H1 (cell line): ENCODE measurements around the gene MOV10L1. TPM values are rescaled to one million over a fixed set of nuclear protein-coding genes. Genes with fewer than 3 reads are reported as not detected.
A peak's percentile ranks its signal among the peaks of the same experiment; 100 is the strongest.

Source experiments
- CTCF ChIA-PET: fragments of 300-600 bp; sonication (Branson Sonifier 250); formaldehyde crosslinking; loops from one replicate; lab custom pipeline; 2021; ENCODE audit not compliant: partially characterized antibody; lab: Charles Lee
- POLR2A ChIA-PET: fragments of 300-600 bp; sonication (Branson Sonifier 250); formaldehyde crosslinking; loops from one replicate; lab custom pipeline; 2021; ENCODE audit warnings: inconsistent platforms; ENCODE audit not compliant: partially characterized antibody; lab: Charles Lee
- DNase-seq, 2 experiments: peaks; one replicate each; pipeline versions ENCODE4 v3.0.0 to v3.0.0-alpha.2; 2010 to 2022; ENCODE audit warnings: low spot score in 2 of 2, low read depth in 1 of 2, mixed read lengths in 1 of 2
- FAIRE-seq: peaks from 2 replicates; lab custom pipeline; 2011; peaks lifted over from hg19 to GRCh38; lab: Jason Lieb, UNC
- H2AFZ ChIP-seq: 2 replicates; pipeline ENCODE4 v1.8.1; 2012; ENCODE audit warnings: low read length, inconsistent platforms
- H2AK5ac ChIP-seq: 2 replicates; pipeline ENCODE4 v1.6.1; 2013; ENCODE audit warnings: low read depth, low read length
- H2BK120ac ChIP-seq: replicated peaks from 2 replicates; pipeline ENCODE3; 2013; ENCODE audit warnings: low read depth, low read length, inconsistent platforms
- H2BK12ac ChIP-seq: 2 replicates; pipeline ENCODE4 v1.6.1; 2013; ENCODE audit warnings: low read depth, low read length
- H2BK15ac ChIP-seq: 2 replicates; pipeline ENCODE4 v1.6.1; 2013; ENCODE audit warnings: low read length
- H2BK20ac ChIP-seq: 2 replicates; pipeline ENCODE4 v1.6.1; 2013; ENCODE audit warnings: low read length
- H2BK5ac ChIP-seq: 2 replicates; pipeline ENCODE4 v1.6.1; 2013; ENCODE audit warnings: low read depth, low read length
- H3K14ac ChIP-seq: 2 replicates; pipeline ENCODE4 v1.6.1; 2013; ENCODE audit warnings: inconsistent platforms; ENCODE audit not compliant: insufficient read length
- H3K18ac ChIP-seq: 2 replicates; pipeline ENCODE4 v1.6.1; 2013; ENCODE audit warnings: low read length; ENCODE audit errors: extremely low read depth
- H3K23ac ChIP-seq: 2 replicates; pipeline ENCODE4 v1.6.1; 2013; ENCODE audit warnings: inconsistent platforms; ENCODE audit not compliant: insufficient read length
- H3K23me2 ChIP-seq: 2 replicates; pipeline ENCODE4 v1.6.1; 2013; ENCODE audit warnings: low read depth, low read length
- H3K27ac ChIP-seq: 2 replicates; pipeline ENCODE4 v1.6.1; 2011; ENCODE audit warnings: low read depth, low read length, inconsistent platforms
- H3K27me3 ChIP-seq, 4 experiments: replicated peaks in 1 of 4; 1 replicate in 1 of 4; 2 replicates in 3 of 4; pipeline versions ENCODE4 v1.6.1 to v1.8.1; 2011 to 2013; ENCODE audit warnings: low read length in 3 of 4, mild to moderate bottlenecking in 3 of 4, inconsistent platforms in 2 of 4, mixed read lengths in 2 of 4, moderate library complexity in 1 of 4; ENCODE audit not compliant: control insufficient read depth in 3 of 4, insufficient read depth in 3 of 4; ENCODE audit errors: extremely low read depth in 1 of 4
- H3K36me3 ChIP-seq, 4 experiments: 2 replicates each; pipeline versions ENCODE4 v1.6.1 to v1.8.1; 2011 to 2013; ENCODE audit warnings: mild to moderate bottlenecking in 4 of 4, low read length in 3 of 4, moderate library complexity in 2 of 4, control low read depth in 1 of 4, inconsistent platforms in 1 of 4; ENCODE audit not compliant: insufficient read depth in 4 of 4, control insufficient read depth in 2 of 4
- H3K4ac ChIP-seq: replicated peaks from 2 replicates; pipeline ENCODE3; 2013; ENCODE audit warnings: low read length, low read depth, mixed read lengths, inconsistent platforms; ENCODE audit not compliant: insufficient read length
- H3K4me1 ChIP-seq, 4 experiments: replicated peaks in 1 of 4; 1 replicate in 1 of 4; 2 replicates in 3 of 4; pipeline versions ENCODE4 v1.6.1 to v1.8.1; 2011 to 2013; ENCODE audit warnings: low read length in 3 of 4, inconsistent platforms in 2 of 4, mixed read lengths in 1 of 4; ENCODE audit not compliant: insufficient read depth in 4 of 4, control insufficient read depth in 3 of 4
- H3K4me2 ChIP-seq, 2 experiments: 2 replicates each; pipeline versions ENCODE4 v1.6.1 to v1.8.1; 2011 to 2013; ENCODE audit warnings: low read depth in 2 of 2, low read length in 2 of 2, control low read depth in 1 of 2, inconsistent platforms in 1 of 2, mild to moderate bottlenecking in 1 of 2; ENCODE audit not compliant: insufficient read depth in 1 of 2
- H3K4me3 ChIP-seq, 4 experiments: fragments of 200-600, 300-600 bp in 1 of 4; sonication (generic), shearing (Covaris generic), sonication (Bioruptor Twin) in 1 of 4; 2 replicates each; pipeline versions ENCODE4 v1.5.1 to v1.8.1; 2011 to 2016; ENCODE audit warnings: low read length in 4 of 4, low read depth in 3 of 4, control low read depth in 2 of 4, inconsistent platforms in 2 of 4, mild to moderate bottlenecking in 2 of 4, mixed read lengths in 1 of 4, moderate library complexity in 1 of 4; ENCODE audit not compliant: insufficient read depth in 2 of 4; ENCODE audit errors: extremely low read depth in 1 of 4
- H3K56ac ChIP-seq: replicated peaks from 2 replicates; pipeline ENCODE3; 2013; ENCODE audit warnings: low read depth, mild to moderate bottlenecking, mixed read lengths, low read length, inconsistent platforms; ENCODE audit not compliant: insufficient read length
- H3K79me1 ChIP-seq: 2 replicates; pipeline ENCODE4 v1.6.1; 2013; ENCODE audit warnings: low read depth, low read length, control low read depth
- H3K79me2 ChIP-seq, 2 experiments: 2 replicates each; pipeline versions ENCODE4 v1.6.1 to v1.8.1; 2012 to 2013; ENCODE audit warnings: low read length in 2 of 2, mild to moderate bottlenecking in 2 of 2, inconsistent platforms in 1 of 2; ENCODE audit not compliant: insufficient read depth in 2 of 2, control insufficient read depth in 1 of 2
- H3K9ac ChIP-seq, 4 experiments: replicated peaks in 1 of 4; 1 replicate in 1 of 4; 2 replicates in 3 of 4; pipeline versions ENCODE4 v1.6.1 to v1.8.1; 2011 to 2013; ENCODE audit warnings: low read depth in 3 of 4, low read length in 3 of 4, control low read depth in 2 of 4, mild to moderate bottlenecking in 2 of 4, moderate library complexity in 2 of 4, inconsistent platforms in 1 of 4; ENCODE audit errors: extremely low read depth in 1 of 4
- H3K9me3 ChIP-seq, 2 experiments: 2 replicates each; pipeline versions ENCODE4 v1.6.1 to v1.8.1; 2012 to 2013; ENCODE audit warnings: mild to moderate bottlenecking in 2 of 2, moderate library complexity in 2 of 2, control low read depth in 1 of 2, inconsistent platforms in 1 of 2, low read depth in 1 of 2, low read length in 1 of 2, mixed read lengths in 1 of 2; ENCODE audit not compliant: insufficient read depth in 2 of 2
- H4K20me1 ChIP-seq, 2 experiments: replicated peaks in 1 of 2; 2 replicates each; pipeline versions ENCODE3 to v1.8.1; 2011 to 2013; ENCODE audit warnings: inconsistent platforms in 2 of 2, low read length in 2 of 2, mild to moderate bottlenecking in 1 of 2; ENCODE audit not compliant: insufficient read depth in 2 of 2, control insufficient read depth in 1 of 2
- H4K5ac ChIP-seq: 2 replicates; pipeline ENCODE4 v1.6.1; 2013; ENCODE audit warnings: low read length, low read depth, mixed read lengths, inconsistent platforms; ENCODE audit not compliant: insufficient read length
- H4K8ac ChIP-seq: 2 replicates; pipeline ENCODE4 v1.8.0; 2013; ENCODE audit warnings: mild to moderate bottlenecking, moderate library complexity, low read length, inconsistent platforms; ENCODE audit not compliant: insufficient read depth; ENCODE audit errors: extremely low read depth
- H4K91ac ChIP-seq: replicated peaks from 2 replicates; pipeline ENCODE3; 2013; ENCODE audit warnings: low read length, mixed read lengths, inconsistent platforms; ENCODE audit not compliant: insufficient read length
- CHD2 ChIP-seq: IDR thresholded peaks from 2 replicates; pipeline ENCODE4 v1.6.1; 2012; ENCODE audit warnings: low read length, improper control_type of control experiment
- CTCF ChIP-seq, 3 experiments: IDR thresholded peaks; 1 replicate in 2 of 3; 2 replicates in 1 of 3; pipeline versions ENCODE4 v1.5.1 to v1.6.1; 2011; ENCODE audit warnings: low read length in 3 of 3, mild to moderate bottlenecking in 3 of 3, inconsistent platforms in 2 of 3, low read depth in 1 of 3, moderate library complexity in 1 of 3; ENCODE audit not compliant: insufficient read depth in 1 of 3; ENCODE audit errors: control extremely low read depth in 1 of 3
- JUN ChIP-seq: IDR thresholded peaks from 2 replicates; pipeline ENCODE4 v1.6.1; 2011; ENCODE audit warnings: low read depth, mild to moderate bottlenecking, improper control_type of control experiment, low read length
- POLR2A ChIP-seq, 2 experiments: IDR thresholded peaks; 1 replicate in 1 of 2; 2 replicates in 1 of 2; pipeline ENCODE4 v1.6.1; 2011; ENCODE audit warnings: low read depth in 2 of 2, low read length in 2 of 2, mild to moderate bottlenecking in 2 of 2; ENCODE audit errors: control extremely low read depth in 1 of 2
- RXRA ChIP-seq: IDR thresholded peaks from 2 replicates; pipeline ENCODE4 v1.6.1; 2011; ENCODE audit warnings: low read depth, mild to moderate bottlenecking, low read length, moderate library complexity; ENCODE audit not compliant: insufficient read depth
- SAP30 ChIP-seq: fragments of 300-600 bp; sonication (generic); IDR thresholded peaks from 2 replicates; pipeline ENCODE4 v1.7.1; 2012; ENCODE audit warnings: low read length, moderate library complexity, mild to moderate bottlenecking, inconsistent platforms; ENCODE audit not compliant: insufficient read depth, insufficient replicate concordance
- SP2 ChIP-seq: IDR thresholded peaks from 2 replicates; pipeline ENCODE4 v1.6.1; 2012; ENCODE audit warnings: mild to moderate bottlenecking, low read length, inconsistent platforms
- TCF12 ChIP-seq: IDR thresholded peaks from 2 replicates; pipeline ENCODE4 v1.6.1; 2011; ENCODE audit warnings: low read depth, mild to moderate bottlenecking, low read length
- YY1 ChIP-seq: IDR thresholded peaks from 2 replicates; pipeline ENCODE4 v1.6.1; 2011; ENCODE audit warnings: low read depth, mild to moderate bottlenecking, low read length
- WGBS, 2 experiments: shearing (Covaris generic) in 1 of 2; methylation state at CpG; one replicate each; pipeline versions ENCODE4 v1.1.6 to v1.1.7; 2013 to 2015; ENCODE audit warnings: low lambda C conversion rate in 2 of 2, mixed read lengths in 2 of 2, inconsistent platforms in 1 of 2, low coverage in 1 of 2, missing lambda C conversion rate in 1 of 2; ENCODE audit not compliant: insufficient replicate concordance in 2 of 2, insufficient coverage in 1 of 2, insufficient read length in 1 of 2; ENCODE audit errors: extremely low coverage in 1 of 2, missing lambda C conversion rate in 1 of 2; 5-methylcytosine and 5-hydroxymethylcytosine counted together
- polyA plus RNA-seq, 7 experiments: library from polyadenylated mRNA; depleted of rRNA in 3 of 7; stranded (reverse) in 5 of 7; unstranded in 2 of 7; fragments of >200 nt in 5 of 7; fragments of 200-250 nt in 2 of 7; gene quantifications; 1 replicate in 5 of 7; 2 replicates in 1 of 7; 4 replicates in 1 of 7; pipeline versions ENCODE4 v1.2.1 to v1.2.3, GENCODE V29; 2011 to 2013; ENCODE audit warnings: missing spikeins in 2 of 7, mixed read lengths in 2 of 7
- total RNA-seq: library from RNA; stranded (reverse); fragmentation: NEBNext Ultra II Directional; extraction: Animal tissue kit (Norgen Biotek cat#: 25700); gene quantifications from 2 replicates; pipeline ENCODE4 v1.2.1, GENCODE V29; 2021

MOV10L1 gene
- total and polyA plus RNA-seq, 2 of the 8 experiments (the other 6 are each of a cell fraction or from before 2014, with no cell fraction given): 0.32 TPM; not detected in 1

DNA sequence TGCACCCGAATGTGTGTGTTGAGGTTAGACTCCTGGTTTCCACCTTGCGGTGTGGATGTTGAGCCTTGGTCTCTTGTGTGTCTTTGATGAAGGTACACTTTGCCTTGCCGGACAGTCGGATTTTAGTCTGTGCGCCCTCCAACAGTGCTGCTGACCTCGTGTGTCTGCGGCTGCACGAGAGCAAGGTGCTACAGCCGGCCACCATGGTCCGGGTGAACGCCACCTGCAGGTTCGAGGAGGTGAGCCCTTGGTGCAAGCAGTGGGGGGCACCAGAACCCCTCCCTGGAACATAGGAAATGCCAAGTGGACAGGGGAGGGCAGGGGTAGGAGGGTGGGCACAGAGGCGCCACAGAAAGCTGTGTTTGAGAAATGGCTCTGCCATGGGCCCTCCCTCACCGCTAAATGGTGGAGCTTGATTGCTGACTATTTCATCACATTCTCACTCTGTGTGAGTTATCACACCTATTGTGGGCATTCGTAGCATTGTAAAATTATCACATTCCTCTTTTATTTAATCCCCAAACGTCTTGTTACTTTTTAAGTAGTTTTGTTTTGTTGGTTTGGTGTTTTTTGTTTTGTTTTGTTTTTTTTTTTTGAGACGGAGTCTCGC, 54.3 kb downstream of the MOV10L1 start:
- H2BK20ac ChIP-seq: no peak overlapping the region
- 0 out of 7 replicates have a peak, but pooled peaks cover 0 to 1% (median 0%) of the 10 kb centered on the region in 4 experiments for H3K27me3 ChIP-seq
- TF ChIP-seq SP2 (no peak), CTCF (IDR thresholded peaks at IDR 0.05; ENCODE audit: control extremely low read depth in 1 of 3, insufficient read depth in 1 of 3, low read depth in 1 of 3, low read length in 3 of 3) (peak in 2 of 3 experiments; percentile 15 to 32; a peak in 2 of 4 replicates), YY1 (no peak), SAP30 (no peak), RXRA (no peak), POLR2A (IDR thresholded peaks at IDR 0.05; ENCODE audit: control extremely low read depth in 1 of 2, low read depth in 2 of 2, low read length in 2 of 2) (no peak), TCF12 (no peak), CHD2 (no peak), JUN (no peak)
- H3K9me3 ChIP-seq: no peaks in the 10 kb centered on the region
- no peak for DNase-seq
- H3K36me3 ChIP-seq: no peaks in the 10 kb centered on the region
- no peak overlapping the region for H3K56ac ChIP-seq
- H3K14ac ChIP-seq: no peak overlapping the region
- ChIA-PET CTCF (interaction anchor here (1.1 to 3.0 kb wide), 3 partner anchors 13 to 80 kb away, joined by 3 to 9 read pairs (median 8); no protein-coding TSS in a partner anchor), POLR2A (no interaction called here)
- no peaks in the 10 kb centered on the region for H3K79me2 ChIP-seq
- no peak overlapping the region for H3K4ac ChIP-seq
- no peak for FAIRE-seq
- no peak overlapping the region for H2BK5ac ChIP-seq
- no peak overlapping the region for H3K9ac ChIP-seq
- H2BK15ac ChIP-seq: no peak overlapping the region
- H4K8ac ChIP-seq: no peak overlapping the region
- no peak overlapping the region for H3K23ac ChIP-seq
- no peak overlapping the region for H3K4me3 ChIP-seq
- peak overlapping the region; percentile 6; the same call in 1 of the 2 replicates for H2AK5ac ChIP-seq
- H4K91ac ChIP-seq: no peak overlapping the region
- no peak overlapping the region for H2BK120ac ChIP-seq
- peaks cover 0 to 4% (median 0%) of the 10 kb centered on the region in 4 experiments; a peak in 3 of 7 replicates for H3K4me1 ChIP-seq
- WGBS, 2 experiments: 85% methylated on average over 18 of the region's 18 CpGs; no CpG with 5 or more reads in 1 of the 2 experiments
- H3K79me1 ChIP-seq: no peaks in the 10 kb centered on the region
- no peak overlapping the region for H3K18ac ChIP-seq
- H2BK12ac ChIP-seq: 0 out of 2 replicates have a peak overlapping the region, but pooled peaks have one; percentile 50
- H3K23me2 ChIP-seq: no peaks in the 10 kb centered on the region
- no peak overlapping the region for H2AFZ ChIP-seq
- H4K5ac ChIP-seq: no peak overlapping the region
- peaks cover 0 to 2% of the 10 kb centered on the region in 2 experiments for H4K20me1 ChIP-seq
- no peak overlapping the region for H3K27ac ChIP-seq
- no peak overlapping the region for H3K4me2 ChIP-seq
